Esophagus squamous epithelium (tissue), 5 donors: ENCODE measurements around the gene LRFN3. TPM values are rescaled to one million over a fixed set of nuclear protein-coding genes. Genes with fewer than 3 reads are reported as not detected.

ENCODE experiments used
- DNase-seq: peaks from one replicate; lab custom pipeline; 2025; lab: John Stamatoyannopoulos, UW
- H3K27ac ChIP-seq, 4 donors: fragments of 200-600 bp; sonication (generic); one replicate each; pipeline ENCODE4 v1.5.1; 2016 to 2019; ENCODE audit warnings: mild to moderate bottlenecking in 1 of 4
- H3K27me3 ChIP-seq, 4 donors: fragments of 200-600 bp; sonication (generic); 1 replicate in 3 of 4; 2 replicates in 1 of 4; pipeline versions ENCODE4 v1.5.1 to v1.6.0; 2017 to 2021; ENCODE audit warnings: antibody characterized with exemption in 1 of 4
- H3K36me3 ChIP-seq, 3 donors: fragments of 200-600 bp; sonication (generic); one replicate each; pipeline ENCODE4 v1.5.1; 2016 to 2019
- H3K4me1 ChIP-seq, 3 donors: fragments of 200-600 bp; sonication (generic); one replicate each; pipeline ENCODE4 v1.5.1; 2017 to 2019
- H3K4me3 ChIP-seq, 4 donors: fragments of 200-600 bp; sonication (generic); 1 replicate in 3 of 4; 2 replicates in 1 of 4; pipeline ENCODE4 v1.5.1; 2016 to 2019; ENCODE audit warnings: mild to moderate bottlenecking in 2 of 4, moderate library complexity in 1 of 4
- H3K9me3 ChIP-seq, 3 donors: fragments of 200-600 bp; sonication (generic); one replicate each; pipeline ENCODE4 v1.5.1; 2016 to 2019
- CTCF ChIP-seq, 6 experiments: fragments of 450-650 bp in 4 of 6; fragments of 200-600 bp in 2 of 6; sonication (generic) in 2 of 6; IDR thresholded peaks; one replicate each; pipeline ENCODE4 v1.5.1; 2016 to 2019; ENCODE audit warnings: antibody characterized with exemption in 6 of 6, mild to moderate bottlenecking in 4 of 6, moderate library complexity in 4 of 6
- POLR2A ChIP-seq, 4 donors: fragments of 450-650 bp; IDR thresholded peaks; one replicate each; pipeline ENCODE4 v1.6.1; 2017; ENCODE audit warnings: antibody characterized with exemption in 4 of 4, mild to moderate bottlenecking in 4 of 4, moderate library complexity in 3 of 4
- WGBS, 2 donors: methylation state at CpG; one replicate each; pipeline ENCODE4 v1.1.5; 2018; 5-methylcytosine and 5-hydroxymethylcytosine counted together
- intact Hi-C: fragments of 100-400 bp; cut with DNase I; formaldehyde crosslinking; loops from one replicate; pipeline ENCODE4 v1.15.0; 2022
- total RNA-seq, 4 donors: library from RNA; depleted of rRNA; stranded (reverse); fragments of >200 nt; gene quantifications; one replicate each; pipeline ENCODE4 v1.1.0, GENCODE V29; 2016
- donor health status: DM: yes; HTN: yes; CAD: no.

Gene LRFN3
- total RNA-seq, 4 donors from 2014 or later, result 5.6 to 12.4 (median 7.5) TPM

- no peak for DNase-seq
- 78 to 79% methylated on average over 13 of the region's 13 CpGs for WGBS, 2 donors
- Histone ChIP-seq H3K36me3 (peaks cover 0 to 46% (median 8%) of the 10 kb centered on the region in 3 donors), H3K4me3 (peak overlapping the region in 3 of 4 donors; percentile 5 to 85 (median 74)), H3K27me3 (no peaks in the 10 kb centered on the region), H3K4me1 (peaks cover 18 to 44% (median 20%) of the 10 kb centered on the region in 3 donors), H3K9me3 (no peaks in the 10 kb centered on the region), H3K27ac (no peak overlapping the region)
- TF ChIP-seq CTCF (IDR thresholded peaks at IDR 0.05), result no peak
- TF ChIP-seq POLR2A (IDR thresholded peaks at IDR 0.05), result no peak
- intact Hi-C loops, result loop anchor here (10.0 kb wide), 1 partner anchor 174 kb away; no protein-coding TSS in a partner anchor
Observed at GRCh38 chr19:35938282-35939224, 2.4 kb downstream of the LRFN3 start.

GRCh38 chr19:35939307-35940077 lies 3.3 kb downstream of the LRFN3 start:
- peaks cover 18 to 44% (median 20%) of the 10 kb centered on the region in 3 donors for H3K4me1 ChIP-seq
- no peak overlapping the region for H3K4me3 ChIP-seq
- peaks cover 0 to 54% (median 8%) of the 10 kb centered on the region in 3 donors for H3K36me3 ChIP-seq
- 87 to 89% methylated on average over 13 to 18 of the region's 55 CpGs for WGBS, 2 donors
- no peaks in the 10 kb centered on the region for H3K9me3 ChIP-seq
- intact Hi-C loops, result loop anchor here (10.0 kb wide), 1 partner anchor 175 kb away; no protein-coding TSS in a partner anchor
- no peak overlapping the region for H3K27ac ChIP-seq
- TF ChIP-seq POLR2A (IDR thresholded peaks at IDR 0.05) (no peak), CTCF (IDR thresholded peaks at IDR 0.05) (no peak)
- no peak for DNase-seq
- H3K27me3 ChIP-seq, result no peaks in the 10 kb centered on the region

- no peak overlapping the region for H3K27ac ChIP-seq
- peaks cover 17 to 40% (median 19%) of the 10 kb centered on the region in 3 donors for H3K4me1 ChIP-seq
- H3K4me3 ChIP-seq, result no peak overlapping the region
- H3K27me3 ChIP-seq, result no peaks in the 10 kb centered on the region
- TF ChIP-seq POLR2A (IDR thresholded peaks at IDR 0.05) (no peak), CTCF (IDR thresholded peaks at IDR 0.05) (no peak)
- 89% methylated on average over 14 of the region's 51 CpGs; no CpG with 5 or more reads in 1 of the 2 donors for WGBS, 2 donors
- DNase-seq, result no peak
- intact Hi-C loops, result no loop called here
- H3K36me3 ChIP-seq, result peaks cover 0 to 62% (median 8%) of the 10 kb centered on the region in 3 donors
- no peaks in the 10 kb centered on the region for H3K9me3 ChIP-seq
Observed at GRCh38 chr19:35940078-35940775, 4.1 kb downstream of the LRFN3 start.

- DNase-seq, result no peak
- Histone ChIP-seq H3K27me3 (no peaks in the 10 kb centered on the region), H3K4me3 (no peak overlapping the region), H3K4me1 (peaks cover 11 to 34% (median 14%) of the 10 kb centered on the region in 3 donors), H3K36me3 (peaks cover 0 to 65% (median 8%) of the 10 kb centered on the region in 3 donors), H3K9me3 (no peaks in the 10 kb centered on the region), H3K27ac (no peak overlapping the region)
- TF ChIP-seq POLR2A (IDR thresholded peaks at IDR 0.05), result no peak
- no peak for TF ChIP-seq CTCF (IDR thresholded peaks at IDR 0.05)
- 63 to 77% methylated on average over 4 of the region's 4 CpGs for WGBS, 2 donors
- intact Hi-C loops, result no loop called here
Observed at GRCh38 chr19:35940839-35941238, 4.7 kb downstream of the LRFN3 start.
